Camera-type eye (tissue), 1 donor: Measurements from ENCODE around the gene NKAPL. TPM values are rescaled to one million over a fixed set of nuclear protein-coding genes. Genes with fewer than 3 reads are reported as not detected.

Experiments used
- total RNA-seq: library from RNA; depleted of rRNA; stranded (reverse); fragments of >200 nt; gene quantifications from one replicate; pipeline ENCODE4 v1.2.3, GENCODE V29; 2014

The NKAPL gene
- 2.4 TPM for total RNA-seq

GRCh38 chr6:28258877-28259777 lies at the start of gene NKAPL:
Gene NKAPL (plus strand): TSS chr6:28259297. CDS start chr6:28259372, 75 bp downstream.

GRCh38 chr6:28225056-28225834 lies 33.9 kb upstream of the NKAPL start, which contains the start of gene ZSCAN9:
Gene ZSCAN9 (plus strand): TSS chr6:28225275. CDS start chr6:28227085, 1,810 bp downstream.

GRCh38 chr6:28252009-28252975 lies 6.8 kb upstream of the NKAPL start, which contains the start of gene ZKSCAN4:
Gene ZKSCAN4 (minus strand): TSS chr6:28252269. CDS start chr6:28251980, 289 bp downstream.

DNA sequence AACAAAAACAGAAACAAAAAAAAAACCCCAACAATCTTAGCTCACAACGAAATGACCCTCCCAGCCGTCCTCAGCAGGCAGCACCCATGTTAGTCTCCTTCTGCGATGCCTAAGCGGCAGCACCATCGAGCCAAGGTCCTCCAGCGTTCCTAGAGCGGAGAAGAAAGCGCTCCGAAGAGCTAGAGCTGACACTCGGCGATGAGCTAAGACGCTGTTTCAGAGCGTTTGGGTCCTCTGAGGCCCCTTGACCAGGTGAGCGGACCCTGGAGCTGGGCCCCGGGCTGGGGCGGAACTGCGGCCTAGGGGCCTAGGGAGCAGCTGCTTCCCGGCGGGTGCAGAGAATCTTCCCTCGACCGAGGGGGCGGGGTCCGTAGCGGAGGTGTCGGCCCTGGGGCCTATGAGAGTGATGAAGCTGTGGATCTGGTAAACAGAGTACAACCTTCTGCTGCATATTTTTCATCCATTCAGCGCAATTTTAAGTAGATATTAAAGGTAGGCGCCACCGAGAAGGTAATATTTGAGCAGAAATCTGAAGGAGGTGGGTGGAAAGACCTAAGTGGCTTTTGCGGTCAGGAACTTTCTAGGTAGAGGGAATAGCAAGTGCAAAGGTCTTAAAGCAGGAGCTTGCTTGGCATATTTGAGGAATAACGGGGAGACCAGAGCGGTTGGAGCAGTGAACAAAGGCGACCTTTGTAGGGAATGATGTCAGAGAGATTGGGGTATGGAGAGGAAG lies 8.0 kb downstream of the NKAPL start, which contains the start of gene ZSCAN26:
ZSCAN26 (plus strand) TSS at position 182 of the 733 bp plus-strand sequence. CDS start 4,777 bp downstream, outside the sequence.

GRCh38 chr6:28281288-28282064 lies 22.4 kb downstream of the NKAPL start, which contains the start of gene PGBD1:
Gene PGBD1 (plus strand): TSS chr6:28281572. CDS start chr6:28283814, 2,242 bp downstream.

Other genes with a start within 250 kb of the NKAPL start
- gene ZNF165, start 178.7 kb upstream of the NKAPL start, total RNA-seq = 0.82 TPM
- 11.7 TPM for gene ZSCAN16, start 134.7 kb upstream of the NKAPL start, total RNA-seq
- gene ZKSCAN8, start 117.4 kb upstream of the NKAPL start, total RNA-seq = 53.1 TPM
- 40.6 TPM for gene ZSCAN9, start 34.0 kb upstream of the NKAPL start, total RNA-seq
- gene ZKSCAN4, start 7.0 kb upstream of the NKAPL start, total RNA-seq = 12.1 TPM
- 60.5 TPM for gene ZSCAN26, start 7.8 kb downstream of the NKAPL start, total RNA-seq
- gene PGBD1, start 22.3 kb downstream of the NKAPL start, total RNA-seq = 12.5 TPM
- 16.6 TPM for gene ZSCAN31, start 76.9 kb downstream of the NKAPL start, total RNA-seq
- gene ZKSCAN3, start 90.7 kb downstream of the NKAPL start, total RNA-seq = 14.2 TPM
- gene ZSCAN12, start 140.4 kb downstream of the NKAPL start, total RNA-seq = 26.1 TPM
- gene ZSCAN23, start 184.2 kb downstream of the NKAPL start, total RNA-seq = 26.7 TPM